ENCODE results near the gene TIMM9. TPM values are rescaled to one million over a fixed set of nuclear protein-coding genes. Genes with fewer than 3 reads are reported as not detected.
"Not testable (repeated sequence)": the region's sequence is repeated elsewhere in the genome, so short reads cannot be mapped to it uniquely, and the experiment has no call there.

The TIMM9 gene
- polyA plus RNA-seq, 5 donors = 67.5 to 80.4 (median 76.7) TPM

DNA sequence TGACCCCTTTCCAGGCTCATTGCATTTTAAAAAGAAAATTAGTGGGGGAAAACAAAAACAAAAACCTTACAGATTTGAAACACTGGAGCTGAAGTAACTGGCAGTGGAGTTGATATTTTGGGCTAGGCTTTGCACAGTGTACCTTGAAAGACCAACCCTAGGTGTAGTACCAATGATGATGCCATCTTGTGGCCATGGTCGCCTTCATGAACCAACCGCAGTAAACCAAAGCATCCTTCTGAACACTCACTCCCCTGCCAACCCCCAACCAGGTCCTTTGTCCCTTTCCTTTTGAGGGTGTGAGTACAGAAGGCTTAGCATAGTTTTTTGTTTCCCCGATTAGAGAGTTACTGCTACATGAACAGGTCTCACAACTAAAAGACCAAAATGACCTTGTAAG, 25.7 kb downstream of the TIMM9 start:
- no peak for DNase-seq

DNA sequence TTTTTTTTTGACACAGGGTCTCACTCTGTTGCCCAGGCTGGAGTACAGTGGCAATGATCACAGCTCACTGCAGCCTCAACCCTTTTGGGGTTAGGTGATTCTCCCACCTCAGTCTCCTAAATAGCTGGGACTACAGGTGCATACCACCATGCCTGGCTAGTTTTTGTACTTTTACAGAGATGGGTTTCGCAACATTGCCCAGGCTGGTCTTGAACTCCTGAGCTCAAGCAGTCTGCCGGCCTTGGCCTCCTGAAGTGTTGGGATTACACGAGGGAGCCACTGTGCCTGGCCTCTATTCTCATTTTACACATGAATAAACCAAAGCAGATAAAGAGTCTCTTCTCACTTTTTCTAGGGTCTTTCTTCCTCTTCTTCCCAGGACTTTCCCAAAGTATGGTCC, 28.4 kb downstream of the TIMM9 start:
- DNase-seq = no peak

GRCh38 chr14:58398495-58398894, 28.8 kb downstream of the TIMM9 start:
- DNase-seq = no peak

GRCh38 chr14:58397156-58397555, 30.2 kb downstream of the TIMM9 start:
- DNase-seq = no peak

- DNase-seq = peak; percentile 66 to 73
These were observed 31.2 kb downstream of the TIMM9 start, which contains the start of gene TOMM20L for GRCh38 chr14:58395812-58396788. TOMM20L (plus strand) TSS chr14:58395930; CDS start chr14:58395958, 28 bp downstream.

GRCh38 chr14:58395562-58395811, 31.8 kb downstream of the TIMM9 start:
- DNase-seq = no peak

- DNase-seq = no peak
These were observed 36.5 kb downstream of the TIMM9 start for GRCh38 chr14:58390830-58391229.

DNA sequence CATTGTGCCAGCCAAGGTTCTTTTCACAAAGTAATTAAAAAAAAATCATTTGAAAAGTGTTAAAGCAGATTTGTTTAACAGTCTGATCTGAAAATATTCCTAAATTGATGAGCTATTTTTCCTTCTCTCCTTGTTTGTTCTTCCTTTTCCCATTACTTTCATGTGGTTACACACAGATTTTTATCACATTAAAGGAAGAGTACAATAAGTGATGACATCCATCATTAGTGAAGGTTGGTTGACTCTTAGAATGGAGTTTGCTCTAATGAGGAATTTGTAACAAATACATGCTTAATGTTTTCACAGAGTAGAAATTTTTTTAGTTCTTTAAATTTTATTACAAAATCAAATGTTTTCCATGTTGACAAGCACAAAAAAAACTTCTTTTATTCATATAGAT, 50.5 kb downstream of the TIMM9 start:
- DNase-seq = no peak

GRCh38 chr14:58368956-58369355, 58.4 kb downstream of the TIMM9 start:
- DNase-seq = no peak

GRCh38 chr14:58367296-58367695, 60.0 kb downstream of the TIMM9 start:
- no peak for DNase-seq

DNA sequence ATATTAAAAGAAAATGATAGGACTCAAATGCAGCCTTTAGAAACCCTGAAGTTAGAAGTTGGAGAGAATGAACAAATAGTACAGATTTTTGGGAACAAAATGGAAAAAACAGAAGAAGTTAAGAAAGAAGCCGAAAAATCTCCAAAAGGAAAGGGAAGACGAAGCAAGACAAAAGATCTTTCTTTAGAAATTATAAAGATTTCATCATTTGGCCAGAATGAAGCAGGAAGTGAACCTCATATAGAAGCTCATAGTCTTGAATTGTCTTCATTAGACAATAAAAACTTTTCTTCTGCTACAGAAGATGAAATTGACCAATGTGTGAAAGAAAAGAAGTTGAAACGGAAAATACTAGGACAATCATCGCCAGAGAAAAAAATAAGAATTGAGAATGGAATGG, 63.0 kb downstream of the TIMM9 start:
- no peak for DNase-seq

DNA sequence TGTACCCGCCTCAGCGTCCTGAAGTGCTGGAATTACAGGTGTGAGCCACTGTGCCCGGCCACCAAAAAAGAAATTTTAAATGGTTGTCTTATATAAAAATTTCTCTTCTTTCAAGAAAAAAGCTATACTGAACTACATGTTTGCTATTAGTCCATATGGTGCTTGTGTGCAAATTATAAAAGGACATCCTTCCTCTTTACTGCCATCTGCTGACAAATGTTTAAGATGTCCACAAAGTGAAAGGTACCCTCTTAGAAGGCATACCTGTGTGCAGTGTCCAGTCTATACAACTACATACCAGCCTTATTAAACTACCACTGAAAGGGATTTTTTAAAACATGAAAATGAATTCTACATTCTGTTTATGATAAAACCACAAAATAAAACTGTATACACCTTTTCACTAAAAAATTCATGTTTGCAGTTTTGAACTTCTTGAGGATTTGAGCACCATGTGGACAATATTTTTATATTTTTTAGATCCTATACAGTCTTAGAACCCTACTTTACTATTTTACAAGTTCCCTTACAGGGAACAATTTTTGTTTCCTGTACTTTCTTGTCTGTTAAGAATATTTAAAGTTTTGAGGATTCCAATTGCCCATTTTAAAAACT, 64.4 kb downstream of the TIMM9 start:
- DNase-seq = peak in 1 of 2 donors; percentile 6

- not testable (repeated sequence) for DNase-seq
These were observed 65.1 kb downstream of the TIMM9 start for GRCh38 chr14:58362272-58362671.

Other genes starting within 250 kb of the TIMM9 start
- gene ACTR10, start 227.4 kb downstream of the TIMM9 start, polyA plus RNA-seq (ENCODE audit: insufficient read depth in 1 of 5, insufficient read length in 5 of 5, low replicate concordance in 1 of 5) = 100 to 1,000 TPM in 4 of 5 donors, 10 to 100 TPM in 1; 98.6 to 118 (median 102) TPM
- 100 to 1,000 TPM; 133 to 194 (median 162) TPM for gene PSMA3, start 182.7 kb downstream of the TIMM9 start, polyA plus RNA-seq (ENCODE audit: insufficient read depth in 1 of 5, insufficient read length in 5 of 5, low replicate concordance in 1 of 5)
- 10 to 100 TPM; 22.3 to 51.5 (median 42.8) TPM for gene ARID4A, start 129.0 kb downstream of the TIMM9 start, polyA plus RNA-seq (ENCODE audit: insufficient read depth in 1 of 5, insufficient read length in 5 of 5, low replicate concordance in 1 of 5)
- 1 to 10 TPM in 2 of 5 donors, under 1 TPM in 3; 0.55 to 1.9 (median 0.64) TPM for gene TOMM20L, start 31.6 kb downstream of the TIMM9 start, polyA plus RNA-seq (ENCODE audit: insufficient read depth in 1 of 5, insufficient read length in 5 of 5, low replicate concordance in 1 of 5)
- gene KIAA0586, start 188 bp upstream of the TIMM9 start, polyA plus RNA-seq (ENCODE audit: insufficient read depth in 1 of 5, insufficient read length in 5 of 5, low replicate concordance in 1 of 5) = 10 to 100 TPM; 16.3 to 26.6 (median 23.8) TPM
- gene DACT1, start 210.4 kb upstream of the TIMM9 start, polyA plus RNA-seq (ENCODE audit: insufficient read depth in 1 of 5, insufficient read length in 5 of 5, low replicate concordance in 1 of 5) = 10 to 100 TPM; 25.5 to 34.6 (median 28.6) TPM